Stimulated activated CD4-positive, alpha-beta T cell treated with anti-CD3 and anti-CD28 coated beads, Interleukin-15, amount 100 ng/mL, for 24 hours (primary cell): ENCODE data around the gene KCTD20.
"Not testable (repeated sequence)": the region's sequence is repeated elsewhere in the genome, so short reads cannot be mapped to it uniquely, and the experiment has no call there.

Experiments used
- DNase-seq: peaks from one replicate; pipeline ENCODE4 v3.0.0-alpha.2; 2020

KCTD20 gene

GRCh38 chr6:36445621-36446020 is 2.8 kb downstream of the KCTD20 start:
- no peak for DNase-seq

GRCh38 chr6:36449173-36449572 is 6.4 kb downstream of the KCTD20 start:
- DNase-seq = not testable (repeated sequence)

- DNase-seq = not testable (repeated sequence)
Observed at GRCh38 chr6:36452897-36453296, 10.1 kb downstream of the KCTD20 start.

- no peak for DNase-seq
Observed at GRCh38 chr6:36455486-36456027, 12.8 kb downstream of the KCTD20 start.

GRCh38 chr6:36459501-36459900 is 16.7 kb downstream of the KCTD20 start:
- no peak for DNase-seq

DNA sequence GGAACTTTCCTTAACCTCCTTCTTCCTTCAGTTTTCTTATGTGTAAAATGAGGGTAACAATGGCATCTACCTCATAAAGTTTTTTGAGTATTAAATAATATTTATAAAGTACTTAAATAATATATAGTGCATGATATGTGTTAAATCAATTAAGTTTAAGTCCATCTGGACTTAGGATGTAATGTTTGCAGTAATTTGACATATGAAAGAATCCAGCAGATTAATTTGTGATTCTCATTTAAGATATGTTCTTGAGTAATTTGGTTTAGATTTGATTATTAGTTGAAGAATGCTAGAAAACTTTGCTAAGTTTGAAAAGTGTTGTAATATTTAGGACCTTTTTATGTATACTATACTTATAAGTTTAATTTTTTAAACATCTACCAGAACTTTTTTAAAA is 18.1 kb downstream of the KCTD20 start:
- no peak for DNase-seq

- DNase-seq = no peak
Observed at GRCh38 chr6:36461646-36462045, 18.8 kb downstream of the KCTD20 start.

DNA sequence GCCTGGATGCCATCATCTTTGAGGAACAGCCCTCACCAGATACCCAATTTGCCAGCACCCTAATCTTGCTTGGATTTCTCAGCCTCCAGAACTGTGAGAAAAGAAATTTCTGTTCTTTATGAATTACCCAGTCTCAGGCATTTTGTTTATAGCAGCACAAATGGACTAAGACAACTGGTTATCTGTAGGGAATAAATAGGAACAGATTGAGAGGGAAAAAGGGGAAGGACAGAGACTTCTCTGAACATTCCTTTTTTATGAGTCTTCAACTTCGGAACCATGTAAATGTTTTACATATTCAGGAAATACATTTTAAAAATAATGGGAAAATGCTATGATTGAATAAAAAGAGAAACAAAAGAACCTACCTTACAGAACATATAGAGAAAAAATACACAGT is 20.9 kb downstream of the KCTD20 start:
- DNase-seq = no peak

- DNase-seq = no peak
Observed at GRCh38 chr6:36464233-36464632, 21.4 kb downstream of the KCTD20 start.

DNA sequence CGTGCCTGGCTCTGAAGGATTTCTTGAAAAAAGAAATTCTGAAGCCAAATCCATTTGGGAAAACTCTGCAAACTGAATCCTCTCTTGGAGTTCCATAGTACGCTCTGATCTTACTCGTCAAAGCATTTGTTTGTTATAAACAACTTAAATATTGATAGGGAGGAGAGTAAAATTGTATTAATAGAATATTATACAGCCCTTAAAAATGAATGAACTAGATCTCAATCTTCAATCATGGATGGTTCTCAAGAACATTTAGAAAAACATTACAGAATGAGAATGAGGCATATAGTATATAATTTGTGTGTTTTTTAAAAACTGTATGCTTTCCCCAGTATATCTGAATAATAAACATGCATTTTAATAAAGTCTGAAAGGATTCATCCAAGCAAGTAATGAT is 24.8 kb downstream of the KCTD20 start:
- no peak for DNase-seq

DNA sequence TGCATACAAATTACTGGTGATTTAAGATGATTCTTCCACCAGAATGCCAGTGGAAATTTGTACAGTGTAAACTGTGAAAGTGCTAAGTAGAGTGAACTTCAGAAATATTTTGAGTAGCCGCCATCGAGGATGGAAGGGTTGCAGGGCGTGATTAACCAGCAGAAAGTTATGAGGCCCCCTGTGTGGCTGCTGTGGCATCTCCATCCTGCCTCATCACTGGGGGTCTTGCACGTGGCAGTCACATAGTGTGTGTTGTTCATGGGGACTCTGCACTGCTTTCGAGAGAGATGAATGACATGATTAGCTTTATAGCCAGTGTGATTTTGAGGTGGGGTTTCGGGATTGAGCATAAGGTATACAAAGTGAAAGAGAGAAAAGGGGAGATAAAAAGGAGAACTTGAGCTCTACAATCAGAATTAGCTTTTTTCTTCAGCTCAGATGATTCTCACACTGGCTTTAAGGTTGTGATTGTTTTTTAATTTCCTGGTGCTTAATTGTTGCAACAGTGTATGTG is 26.4 kb downstream of the KCTD20 start:
- no peak for DNase-seq

DNA sequence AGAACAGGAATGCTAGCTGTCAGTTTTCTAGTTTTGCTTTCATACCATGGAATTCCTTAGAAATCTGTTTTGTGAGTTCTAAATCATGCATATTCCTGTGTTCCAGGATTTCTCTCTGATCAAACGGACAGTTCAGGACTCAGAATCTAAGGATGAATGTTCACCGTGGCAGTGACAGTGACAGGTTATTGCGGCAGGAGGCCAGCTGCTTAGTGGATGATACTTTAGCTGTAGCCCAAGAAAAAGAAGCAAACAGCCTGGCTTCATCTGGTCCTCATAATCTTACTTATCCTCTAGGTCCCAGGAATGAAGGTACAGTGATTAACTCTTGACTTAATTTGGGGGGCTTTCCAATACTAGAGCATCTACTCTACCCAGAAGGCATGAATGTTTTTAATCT is 27.1 kb downstream of the KCTD20 start:
- no peak for DNase-seq

GRCh38 chr6:36478051-36478526 is 35.3 kb downstream of the KCTD20 start:
- DNase-seq = no peak

DNA sequence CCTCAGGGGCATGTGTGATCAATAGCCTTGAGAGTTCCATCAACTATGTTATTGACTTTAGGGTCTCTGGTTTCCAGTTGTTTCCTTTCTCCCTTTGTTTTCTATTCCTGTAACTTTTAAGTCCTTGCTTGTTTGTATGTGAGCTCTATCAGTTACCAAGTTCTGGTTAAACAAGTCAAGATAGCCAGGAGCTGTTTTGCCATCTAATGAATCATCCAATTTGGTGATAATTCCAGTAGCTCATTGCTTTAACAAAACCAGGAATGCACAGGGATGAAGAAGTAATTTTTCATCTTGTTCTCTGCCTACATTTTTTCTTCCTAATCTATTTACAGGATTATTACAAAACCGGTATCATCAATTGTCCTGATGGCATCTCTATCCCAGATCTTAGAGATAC is 36.5 kb downstream of the KCTD20 start:
- DNase-seq = no peak

DNA sequence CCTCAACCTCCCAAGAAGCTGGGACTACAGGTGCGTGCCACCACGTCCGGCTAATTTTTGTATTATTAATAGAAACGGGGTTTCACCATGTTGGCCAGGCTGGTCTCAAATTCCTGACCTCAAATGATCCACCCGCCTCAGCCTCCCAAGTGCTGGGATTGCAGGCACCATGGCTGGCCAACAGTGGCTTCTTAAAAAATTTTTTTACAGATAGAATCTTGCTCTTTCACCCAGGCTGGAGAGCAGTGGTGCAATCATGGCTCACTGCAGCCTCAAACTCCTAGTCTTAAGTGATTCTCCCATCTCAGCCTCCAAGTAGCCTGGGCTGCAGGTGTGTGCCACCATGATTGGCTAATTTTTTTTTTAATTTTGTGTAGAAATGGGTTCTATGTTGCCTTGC is 40.5 kb downstream of the KCTD20 start:
- DNase-seq = not testable (repeated sequence)

GRCh38 chr6:36484736-36485135 is 41.9 kb downstream of the KCTD20 start:
- DNase-seq = no peak

DNA sequence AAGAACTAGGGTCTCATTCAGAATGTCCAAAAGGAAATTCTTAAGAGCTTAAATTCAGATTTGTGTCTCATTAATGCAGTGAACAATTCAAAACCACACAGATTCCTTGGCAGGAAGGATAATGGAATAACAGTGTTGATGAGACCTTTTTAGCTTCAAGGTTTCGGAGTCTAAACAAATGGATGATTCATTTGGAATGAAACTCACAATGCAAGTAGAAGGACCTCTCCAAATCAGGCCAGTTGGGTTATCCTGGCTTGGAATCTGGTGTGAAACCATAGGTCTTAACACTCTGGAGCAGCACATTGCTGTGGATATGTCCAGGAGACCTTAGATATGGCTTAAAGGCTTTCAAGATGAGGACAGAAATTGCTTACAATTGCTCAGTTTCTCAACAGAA is 44.9 kb downstream of the KCTD20 start:
- DNase-seq = no peak

DNA sequence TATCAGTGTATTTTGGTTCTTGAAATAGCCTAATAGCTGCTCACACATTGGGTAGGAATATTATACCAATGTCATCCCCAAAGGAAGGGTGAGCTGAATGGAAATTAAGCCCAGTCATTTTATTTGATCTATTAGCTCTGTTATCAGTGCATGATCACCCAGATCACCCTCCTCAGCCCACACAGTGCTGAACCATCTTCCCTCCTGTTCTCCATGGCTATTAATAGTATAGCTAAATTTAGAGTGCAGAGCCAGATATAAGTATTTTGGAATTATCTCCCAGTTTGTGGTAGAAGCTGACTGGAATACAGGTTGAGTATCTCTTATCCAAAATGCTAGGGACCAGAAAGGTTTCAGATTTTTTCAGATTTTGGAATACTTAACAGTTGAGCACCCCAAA is 45.4 kb downstream of the KCTD20 start:
- DNase-seq = no peak

- no peak for DNase-seq
Observed at GRCh38 chr6:36489426-36489825, 46.6 kb downstream of the KCTD20 start.

GRCh38 chr6:36491378-36491965 is 48.7 kb downstream of the KCTD20 start:
- DNase-seq = no peak

- no peak for DNase-seq
Observed at GRCh38 chr6:36492092-36492491, 49.3 kb downstream of the KCTD20 start.

DNA sequence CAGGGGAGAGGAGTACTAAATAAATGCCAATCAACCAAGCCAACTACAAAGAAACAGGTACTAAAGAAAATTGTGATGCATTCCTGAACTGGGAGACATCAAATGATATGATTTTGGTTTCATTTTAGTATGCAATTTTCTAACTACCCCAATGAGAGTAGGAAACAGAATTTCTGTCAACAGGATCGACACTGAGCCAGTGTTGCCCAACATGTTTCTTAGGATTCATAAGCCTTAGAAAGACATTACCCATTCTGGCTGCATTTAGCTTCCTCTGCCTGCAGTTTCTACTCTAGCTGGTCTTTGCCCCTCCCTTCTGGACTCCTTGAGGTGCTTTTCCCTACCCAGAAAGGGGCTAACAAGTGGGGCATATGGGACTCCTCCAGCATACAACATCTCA is 49.8 kb downstream of the KCTD20 start:
- DNase-seq = no peak

DNA sequence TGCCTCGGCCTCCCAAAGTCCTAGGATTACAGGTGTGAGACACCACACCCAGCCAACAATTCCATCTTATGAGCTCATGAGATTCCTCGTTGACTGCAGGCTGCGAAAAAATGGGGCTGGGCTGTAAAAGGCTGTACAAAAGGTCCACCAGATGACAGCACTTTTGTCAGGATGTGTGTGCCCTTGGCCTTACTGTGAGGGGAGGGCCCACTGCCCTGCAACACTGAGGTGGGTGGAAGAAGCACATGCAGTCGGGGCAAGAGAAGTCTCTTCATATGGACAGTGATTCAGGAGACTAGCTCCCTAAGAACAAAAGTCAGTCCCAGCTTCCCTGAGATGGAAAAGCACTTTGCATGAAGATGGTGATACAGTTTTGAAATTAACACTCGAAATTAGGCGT is 50.5 kb downstream of the KCTD20 start:
- DNase-seq = no peak

DNA sequence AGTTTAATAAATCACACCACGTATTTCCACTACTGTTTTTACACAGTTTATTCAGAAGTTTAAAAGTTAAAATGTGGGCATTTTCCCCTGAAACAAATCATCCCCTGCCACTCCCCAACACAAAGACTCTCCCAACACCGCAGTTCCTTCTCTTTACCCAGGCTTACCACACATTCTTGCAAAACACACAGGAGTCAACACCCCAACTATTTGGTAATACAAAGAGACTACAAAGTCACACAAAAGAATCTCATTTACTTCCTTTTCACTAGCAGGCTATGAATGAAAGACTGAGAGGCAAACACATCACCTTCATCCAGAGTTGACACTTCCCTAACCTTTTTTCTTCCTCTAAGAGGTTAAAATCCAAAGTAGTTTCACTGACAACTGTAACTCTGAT is 51.1 kb downstream of the KCTD20 start:
- DNase-seq = no peak

- no peak for DNase-seq
Observed at GRCh38 chr6:36495086-36495485, 52.3 kb downstream of the KCTD20 start.
